Medulla oblongata (tissue), 1 donor: Measurements from ENCODE around the gene BFSP2.
"Not testable (repeated sequence)": the region's sequence is repeated elsewhere in the genome, so short reads cannot be mapped to it uniquely, and the experiment has no call there.

Experiments
- DNase-seq: peaks from one replicate; pipeline ENCODE4 v3.0.0-alpha.2; 2015; ENCODE audit errors: extremely low spot score

The BFSP2 gene

DNA sequence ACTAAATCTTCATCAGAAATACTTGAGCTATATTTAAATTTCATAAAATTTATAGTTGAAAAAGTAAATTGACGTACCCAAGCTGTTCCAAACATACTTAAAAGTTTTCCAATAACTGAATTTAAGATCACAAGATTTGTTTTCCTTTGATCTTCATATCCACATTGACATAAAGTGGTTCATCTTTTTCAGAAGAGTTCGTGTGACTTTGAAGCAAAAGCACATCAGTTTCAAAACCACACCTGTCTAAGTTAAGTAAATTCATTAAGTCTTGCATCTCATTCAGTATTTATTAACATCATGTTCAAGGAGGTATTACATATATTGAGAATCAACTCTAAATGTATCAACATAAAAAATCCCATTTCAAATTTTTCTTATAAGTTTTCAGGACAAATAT, 79.5 kb downstream of the BFSP2 start:
- DNase-seq: no peak

DNA sequence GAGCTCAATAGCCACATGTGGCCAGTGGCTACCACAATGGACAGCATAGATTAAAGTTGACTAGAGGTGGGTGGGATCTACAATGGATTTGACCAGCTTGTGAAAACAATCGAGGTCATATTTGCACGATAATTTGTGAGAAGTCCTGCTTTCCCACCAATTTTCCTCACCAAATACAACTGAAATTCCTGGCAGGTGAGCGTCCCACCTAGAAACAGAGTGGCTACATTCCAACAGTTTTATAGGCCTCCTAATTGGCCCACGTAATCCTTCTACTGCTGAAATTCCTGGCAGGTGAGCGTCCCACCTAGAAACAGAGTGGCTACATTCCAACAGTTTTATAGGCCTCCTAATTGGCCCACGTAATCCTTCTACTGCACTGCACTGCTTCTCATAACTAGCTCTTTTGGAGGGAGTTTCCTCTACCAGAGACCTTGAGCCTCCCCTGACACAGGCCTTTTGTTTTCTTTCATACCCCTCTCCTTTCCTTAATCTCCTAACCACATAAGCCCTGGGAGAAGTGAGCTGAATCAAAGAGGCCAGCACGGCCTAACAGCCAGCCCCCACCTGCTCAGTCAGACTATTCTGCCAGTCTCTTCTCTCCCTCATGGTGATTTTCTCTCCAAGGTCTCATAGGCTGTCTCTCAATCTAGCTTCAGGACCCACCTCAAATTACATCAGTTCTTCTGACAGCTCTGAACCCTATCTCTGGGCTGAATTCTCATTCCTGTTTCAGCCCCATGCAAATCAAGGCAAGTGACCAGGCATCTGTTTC, 80.2 kb downstream of the BFSP2 start:
- DNase-seq: no peak

DNA sequence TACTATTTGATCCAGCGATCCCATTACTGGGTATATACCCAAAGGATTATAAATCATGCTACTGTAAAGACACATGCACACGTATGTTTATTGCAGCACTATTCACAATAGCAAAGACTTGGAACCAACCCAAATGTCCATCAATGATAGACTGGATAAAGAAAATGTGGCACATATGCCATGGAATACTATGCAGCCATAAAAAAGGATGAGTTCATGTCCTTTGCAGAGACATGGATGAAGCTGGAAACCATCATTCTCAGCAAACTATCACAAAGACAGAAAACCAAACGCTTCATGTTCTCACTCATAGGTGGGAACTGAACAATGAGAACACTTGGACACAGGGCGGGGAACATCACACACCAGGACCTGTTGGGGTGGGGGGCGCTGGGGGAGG, 82.6 kb downstream of the BFSP2 start:
- DNase-seq: not testable (repeated sequence)

DNA sequence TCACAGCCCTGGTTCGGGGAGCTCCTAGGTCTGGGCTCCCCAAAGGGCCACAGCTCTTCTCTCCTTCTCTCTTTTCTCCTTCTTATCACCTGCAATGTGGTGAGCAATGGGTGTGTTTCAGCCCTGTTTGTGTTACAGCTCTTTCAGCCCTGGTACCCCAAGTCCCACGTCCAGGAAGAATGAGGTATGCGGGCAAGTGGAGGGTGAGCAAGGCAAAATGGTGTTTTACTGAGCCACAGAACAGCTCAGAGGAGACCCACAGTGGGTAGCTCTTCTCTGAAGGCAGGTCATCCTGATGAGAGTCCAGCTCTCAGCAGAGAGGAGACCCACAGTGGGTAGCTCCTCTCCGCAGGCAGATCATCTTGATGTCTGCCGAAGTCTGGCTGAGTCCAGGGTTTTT, 86.8 kb downstream of the BFSP2 start:
- DNase-seq: no peak

DNA sequence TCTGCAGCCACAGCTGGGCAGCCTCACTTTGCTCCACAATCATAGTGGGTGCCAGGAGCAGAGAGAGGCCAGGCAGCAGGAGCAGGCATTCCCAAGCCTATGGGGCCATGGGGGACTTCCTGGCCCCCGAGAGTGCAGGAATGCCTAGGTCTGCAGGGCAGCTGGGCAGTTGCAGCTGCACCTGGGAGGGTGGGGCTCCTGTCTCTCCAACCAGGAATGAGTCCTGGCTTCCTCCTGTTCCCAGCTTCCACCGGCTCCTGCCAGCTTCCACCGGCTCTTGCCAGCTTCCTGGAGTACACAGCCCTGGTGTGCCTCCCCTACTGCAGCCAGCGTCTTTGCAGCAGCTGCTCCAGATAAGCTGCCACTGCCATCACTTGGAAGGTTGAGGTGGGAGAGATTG, 87.3 kb downstream of the BFSP2 start:
- DNase-seq: no peak

DNA sequence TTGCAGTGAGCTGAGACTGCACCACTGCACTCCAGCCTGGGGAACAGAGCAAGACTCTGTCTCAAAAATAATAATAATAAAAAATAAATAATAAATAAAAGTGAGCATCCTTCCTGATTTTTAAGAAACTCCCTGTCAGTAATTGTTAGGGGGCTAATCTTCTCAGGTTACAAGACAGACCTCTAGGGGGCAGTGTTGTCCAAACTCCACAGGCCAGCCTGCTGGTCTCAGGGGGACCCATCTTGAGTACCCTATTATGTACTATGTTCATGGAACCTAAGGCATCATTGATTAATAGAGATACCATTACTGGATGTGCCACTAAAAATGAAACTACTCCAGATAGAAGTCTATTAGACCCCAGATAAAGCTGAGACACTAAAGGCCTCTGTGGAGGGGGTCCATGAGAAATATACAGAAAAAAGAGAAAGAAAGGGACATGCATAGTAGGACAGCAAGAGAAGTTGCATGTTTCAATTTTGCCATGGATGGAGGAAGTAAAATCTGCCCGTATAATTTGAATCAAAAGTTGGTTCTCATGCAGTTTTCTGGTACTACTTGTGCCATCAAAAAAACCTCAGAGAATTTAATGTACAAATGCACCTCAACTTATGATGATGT, 88.2 kb downstream of the BFSP2 start:
- peak; percentile 35 for DNase-seq

DNA sequence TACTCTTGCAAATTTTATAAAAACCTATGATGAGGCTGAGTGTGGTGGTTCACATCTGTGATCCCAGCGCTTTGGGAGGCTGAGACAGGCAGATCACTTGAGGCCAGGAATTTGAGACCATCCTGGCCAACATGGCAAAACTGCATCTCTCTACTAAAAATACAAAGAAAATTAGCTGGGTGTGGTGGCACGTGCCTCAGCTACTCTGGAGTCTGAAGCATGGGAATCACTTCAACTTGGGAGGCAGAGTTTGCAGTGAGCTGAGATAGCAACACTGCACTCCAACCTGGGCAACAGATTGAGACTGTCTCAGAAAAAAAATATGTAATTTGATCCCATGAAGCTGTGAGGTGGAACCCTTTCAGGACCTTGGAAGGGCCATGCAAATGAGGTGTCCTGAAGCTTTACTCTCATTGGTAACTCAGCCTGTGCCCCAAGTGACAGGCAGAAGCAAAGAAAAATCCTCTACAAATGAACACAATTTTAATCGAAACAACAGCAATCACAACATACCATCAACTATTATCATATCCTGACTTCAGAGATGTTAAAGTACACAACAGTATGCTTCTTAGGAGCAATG, 89.0 kb downstream of the BFSP2 start:
- no peak for DNase-seq

DNA sequence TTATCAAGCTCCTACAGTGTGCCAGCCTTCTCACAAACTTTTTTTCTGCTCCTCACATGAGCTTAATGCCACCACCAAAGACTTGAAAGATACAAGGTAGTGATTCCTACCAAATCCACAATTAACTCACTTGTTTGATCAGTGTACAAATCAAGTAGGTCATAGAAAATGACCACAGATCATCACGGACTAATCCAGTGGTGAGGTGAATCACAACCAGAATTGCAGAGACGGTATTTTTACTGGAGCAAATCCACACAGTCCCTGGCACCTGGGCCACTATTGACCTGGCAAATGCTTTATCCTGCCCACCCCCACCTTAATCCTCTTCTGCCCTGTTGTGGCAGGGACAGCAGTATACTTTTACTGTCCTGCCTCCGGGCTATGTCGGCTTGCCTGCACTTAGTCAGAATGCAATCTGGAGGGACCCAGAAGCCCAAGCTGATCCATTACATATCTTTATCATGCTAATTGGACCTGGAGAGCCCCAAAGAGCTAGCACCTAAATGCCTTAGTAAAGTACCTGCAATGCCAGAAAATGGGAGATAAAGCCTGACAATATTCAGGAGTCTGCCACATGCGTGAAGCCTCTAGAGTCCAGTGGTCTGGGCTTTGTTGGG, 89.7 kb downstream of the BFSP2 start:
- no peak for DNase-seq

DNA sequence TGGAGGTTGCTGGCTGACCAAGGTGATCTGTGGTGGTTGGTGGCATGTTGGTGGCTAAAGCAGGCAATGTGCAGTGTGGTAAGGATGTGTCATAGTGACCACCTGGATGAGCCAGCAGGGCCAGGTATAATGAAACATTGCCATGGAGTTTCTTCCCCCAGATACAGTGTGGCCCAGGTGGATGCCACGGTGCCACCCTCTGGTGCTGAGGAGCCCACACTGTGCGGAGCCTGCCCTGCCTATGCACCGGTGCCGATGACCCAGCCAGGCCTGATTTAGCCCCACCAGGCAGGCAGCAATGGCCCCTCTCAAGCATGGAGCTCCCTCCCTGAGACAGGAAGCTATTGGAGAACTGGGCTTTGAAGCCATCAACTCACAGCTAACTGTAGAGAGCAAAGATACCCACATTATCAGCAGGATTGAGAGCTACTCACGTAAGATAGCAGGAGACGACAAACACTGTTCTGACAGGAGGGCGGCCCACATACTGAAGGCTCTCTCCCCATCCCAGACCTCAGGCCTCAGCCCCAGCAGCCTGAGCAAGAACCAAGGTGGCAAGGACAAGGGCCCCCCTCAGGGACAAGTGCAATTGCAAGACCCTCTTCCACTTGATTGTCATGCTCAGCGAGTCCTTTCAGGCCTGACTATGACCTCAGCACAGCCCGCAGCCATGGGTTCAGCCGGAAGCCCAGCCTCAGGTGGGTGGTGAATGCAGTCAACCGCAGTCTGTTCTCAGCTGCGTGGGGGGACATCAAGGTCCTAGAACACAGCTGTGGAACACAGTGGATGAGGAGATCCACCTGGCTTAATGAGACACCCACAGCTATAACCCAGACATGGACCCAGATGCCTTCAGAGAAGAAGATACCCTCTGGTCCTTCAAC, 90.9 kb downstream of the BFSP2 start:
- no peak for DNase-seq

DNA sequence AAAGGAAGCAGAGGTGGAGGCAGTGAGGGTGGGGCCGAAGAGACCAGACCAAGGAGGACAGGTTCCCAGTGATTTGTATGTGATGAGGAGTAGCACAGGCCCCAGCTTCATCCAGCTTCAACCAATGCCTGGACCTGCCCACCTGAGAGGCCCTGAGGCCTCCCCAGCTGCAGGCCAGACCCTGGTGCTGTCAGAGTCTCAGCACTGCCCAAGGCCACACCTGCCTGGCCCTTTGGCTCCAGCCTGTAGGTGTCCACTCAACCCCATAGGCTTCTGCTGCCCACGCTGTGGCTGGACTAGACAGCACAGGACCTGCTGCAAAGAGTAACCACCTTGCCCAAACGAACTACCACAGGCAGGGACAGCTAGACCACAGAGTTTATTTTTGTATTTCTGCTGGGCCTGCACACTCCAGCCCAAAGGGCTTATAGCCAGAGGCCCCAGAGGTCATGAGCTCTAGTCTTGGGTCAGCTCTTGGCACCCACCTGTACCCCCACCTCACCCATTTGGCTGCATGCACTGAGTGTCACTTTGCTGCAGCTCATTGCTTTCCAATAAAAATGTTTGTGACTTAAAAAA, 91.7 kb downstream of the BFSP2 start:
- DNase-seq: no peak

DNA sequence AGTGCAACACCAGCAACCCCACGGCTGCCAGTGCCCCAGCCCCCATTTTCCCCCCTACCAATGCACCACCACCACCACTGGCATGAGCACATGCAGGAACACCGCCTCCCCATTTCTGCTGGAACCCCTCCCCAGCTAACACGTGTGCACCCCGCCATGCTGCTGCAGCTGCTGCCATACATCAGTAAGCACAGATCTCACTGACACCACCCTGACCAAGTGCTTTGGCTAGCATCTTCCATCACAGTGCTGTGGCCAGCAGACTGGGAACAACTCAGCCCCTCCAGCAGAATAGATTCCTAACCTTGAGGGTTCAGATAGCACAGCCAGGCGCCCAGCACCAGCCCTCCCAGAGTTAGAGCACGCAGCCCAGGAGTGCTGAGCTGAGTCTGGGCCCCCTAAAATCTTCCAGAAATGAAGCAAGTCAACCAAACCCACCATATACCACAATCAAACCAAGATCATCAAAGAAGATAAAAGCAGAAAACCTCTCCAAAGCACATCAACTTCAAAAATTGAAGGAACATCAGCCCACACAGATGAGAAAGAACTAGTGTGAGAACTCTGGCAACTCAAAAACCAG, 92.4 kb downstream of the BFSP2 start:
- no peak for DNase-seq

DNA sequence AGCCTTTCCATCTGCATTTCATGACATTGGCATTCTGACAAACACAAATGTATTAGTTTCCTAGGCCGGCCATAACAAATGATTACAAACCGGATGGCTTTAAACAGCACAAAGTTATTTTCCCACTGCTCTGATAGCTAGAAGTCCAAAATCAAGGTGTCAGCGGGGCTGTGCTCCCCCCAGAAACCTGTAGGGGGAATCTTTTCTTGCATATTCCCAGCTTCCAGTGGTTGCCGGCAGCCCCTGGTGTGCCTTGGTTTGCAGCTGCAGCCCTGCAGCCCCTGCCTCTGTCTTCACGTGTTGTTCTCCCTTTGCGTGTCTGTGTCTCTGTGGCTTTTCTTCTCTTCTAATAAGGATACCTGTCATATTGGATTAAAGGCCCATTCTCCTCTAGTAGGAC, 94.6 kb downstream of the BFSP2 start:
- no peak for DNase-seq

DNA sequence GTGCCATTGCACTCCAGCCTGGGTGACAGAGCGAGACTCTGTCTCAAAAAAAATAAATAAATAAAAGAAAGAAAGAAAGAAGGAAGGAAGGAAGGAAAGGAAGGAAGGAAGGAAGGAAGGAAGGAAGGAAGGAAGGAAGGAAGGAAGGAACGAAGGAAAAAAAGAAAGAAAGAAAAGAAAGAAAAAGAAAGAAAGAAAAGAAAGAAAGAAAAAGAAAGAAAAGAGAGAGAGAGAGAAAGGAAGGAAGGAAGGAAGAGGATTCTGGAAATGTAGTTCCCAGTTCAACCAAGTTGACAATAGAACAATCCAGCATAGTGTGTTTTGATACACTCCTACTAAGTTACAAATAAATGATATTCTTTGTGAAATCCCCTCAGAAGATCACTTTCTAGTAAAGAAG, 102.7 kb downstream of the BFSP2 start:
- not testable (repeated sequence) for DNase-seq

DNA sequence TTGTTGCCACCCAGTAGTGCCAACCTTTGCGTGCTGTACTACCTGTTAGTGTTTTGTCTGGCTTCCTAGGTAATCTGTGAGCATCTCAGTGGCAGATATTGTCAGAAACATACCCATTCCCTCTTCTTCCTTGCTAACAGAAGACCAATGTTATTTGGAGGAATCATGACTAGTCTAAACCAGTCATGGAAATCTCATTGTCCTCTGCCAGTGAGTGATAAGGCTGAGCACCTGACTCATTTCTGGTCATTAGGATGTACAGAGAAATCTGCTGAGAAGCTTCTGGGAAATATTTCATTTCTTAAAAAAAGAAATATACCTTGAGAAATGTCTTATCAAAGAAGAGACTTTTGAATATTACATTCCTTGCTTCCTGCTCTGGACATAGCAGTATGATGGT, 103.6 kb downstream of the BFSP2 start:
- no peak for DNase-seq

DNA sequence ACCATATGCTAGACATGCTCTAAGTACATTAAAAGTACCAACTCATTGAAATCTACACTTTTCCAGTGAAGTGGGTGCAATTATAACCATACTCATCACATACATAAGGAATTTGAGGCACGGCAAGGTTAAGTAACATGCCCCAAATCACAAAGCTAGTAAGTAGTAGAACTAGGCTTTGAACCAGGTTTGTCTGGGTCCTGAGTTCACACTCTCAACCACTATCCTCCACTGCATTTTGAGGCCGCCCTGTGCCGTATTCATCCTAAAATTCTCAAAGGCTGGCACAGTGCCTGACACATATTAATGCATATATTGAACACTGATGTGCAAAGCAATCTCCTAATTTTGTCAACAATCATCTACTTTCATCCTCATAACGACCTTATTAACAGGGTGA, 104.9 kb downstream of the BFSP2 start:
- no peak for DNase-seq

DNA sequence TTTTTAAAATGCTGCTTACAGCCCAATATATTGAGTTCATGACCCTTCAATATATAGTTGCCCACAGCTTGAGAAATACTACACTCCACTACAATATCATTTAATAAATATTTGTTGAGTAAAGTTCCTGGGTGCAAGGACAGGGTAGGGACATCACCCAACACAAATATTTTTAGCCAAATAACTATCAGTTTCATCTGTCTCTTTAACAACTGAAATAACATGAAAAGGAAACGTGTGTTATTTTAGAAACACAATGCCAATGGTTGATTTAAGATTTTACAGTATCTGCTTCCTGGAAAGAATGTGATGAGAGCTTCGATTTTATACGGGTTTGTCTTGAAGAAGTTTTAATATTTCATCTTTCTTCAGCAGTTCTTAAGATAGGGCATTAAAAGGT, 106.0 kb downstream of the BFSP2 start:
- DNase-seq: no peak

DNA sequence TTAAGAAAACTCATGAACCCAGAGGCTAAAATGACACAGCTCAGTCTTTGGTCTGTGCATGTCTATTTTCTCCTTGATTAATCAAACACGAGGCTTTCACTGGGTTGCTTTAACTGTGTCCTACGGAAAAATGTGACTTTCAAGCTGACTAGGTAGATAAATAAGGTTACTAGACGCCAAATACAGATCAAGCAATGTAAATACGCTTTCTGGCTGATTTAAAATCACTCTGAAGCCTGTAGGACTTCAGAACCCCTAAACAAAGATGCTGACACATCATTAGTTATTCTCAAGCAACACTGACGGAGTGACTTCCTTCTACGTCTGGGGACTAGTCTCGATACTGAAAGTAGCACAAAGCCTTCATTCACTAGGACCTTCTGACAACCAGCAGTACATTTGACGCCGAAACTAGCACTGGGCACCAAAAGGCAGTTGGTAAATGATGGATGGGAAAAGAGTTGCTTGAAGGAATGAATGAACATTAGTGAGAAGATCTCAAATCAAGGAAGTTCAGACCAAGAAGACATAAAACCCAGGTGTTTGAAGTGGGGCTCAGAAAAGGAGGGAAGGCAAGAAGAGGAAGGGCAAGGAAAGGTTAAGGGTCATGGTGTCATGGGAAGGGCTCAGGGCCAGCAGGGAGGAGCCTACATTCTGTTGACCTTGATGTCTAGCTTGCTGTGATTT, 106.5 kb downstream of the BFSP2 start:
- peak; percentile 78 for DNase-seq

DNA sequence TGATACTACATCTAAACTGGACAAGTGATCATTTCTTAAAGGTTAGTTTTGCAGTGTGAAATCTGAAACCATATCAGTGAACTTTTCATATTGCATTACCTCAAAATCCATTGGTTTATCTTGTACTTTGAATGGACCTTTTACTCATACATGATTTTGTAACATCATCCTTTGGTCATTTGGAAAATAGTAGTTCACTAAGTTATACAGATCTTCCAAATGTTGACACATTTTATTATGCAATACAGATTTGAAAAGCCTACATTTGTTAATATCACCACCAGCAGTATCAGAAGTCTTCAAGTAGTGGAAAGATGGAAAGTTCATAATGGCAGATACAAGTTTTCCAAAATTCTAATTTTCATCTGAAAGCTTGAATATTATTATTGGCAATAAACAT, 109.6 kb downstream of the BFSP2 start:
- DNase-seq: no peak

DNA sequence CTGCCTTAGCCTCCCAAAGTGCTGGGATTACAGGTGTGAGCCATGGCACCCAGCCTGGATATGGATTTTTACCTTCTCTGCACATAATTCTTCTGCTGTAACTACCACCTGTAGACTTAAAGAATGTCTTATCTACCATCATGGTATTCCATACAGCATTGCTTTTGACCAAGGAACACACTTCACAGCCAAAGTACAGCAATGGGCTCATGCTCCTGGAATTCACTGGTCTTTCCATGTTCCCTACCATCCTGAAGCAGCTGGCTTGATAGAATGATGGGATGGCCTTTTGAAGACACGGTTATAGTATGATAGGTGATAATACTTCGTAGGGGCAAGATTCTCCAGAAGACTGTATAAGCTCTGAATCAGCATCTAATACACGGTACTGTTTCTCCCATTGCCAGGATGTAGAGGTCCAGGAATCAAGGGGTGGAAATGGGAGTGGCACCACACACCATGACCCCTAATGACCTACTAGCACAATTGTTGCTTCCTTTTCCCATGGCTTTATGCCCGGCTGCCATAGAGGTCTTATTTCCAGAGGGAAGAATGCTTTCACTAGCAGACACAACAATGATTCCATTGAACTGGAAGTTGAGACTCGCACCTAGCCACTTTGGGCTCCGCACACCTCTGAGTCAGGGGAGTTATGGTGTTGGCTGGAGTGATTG, 112.7 kb downstream of the BFSP2 start:
- DNase-seq: no peak

DNA sequence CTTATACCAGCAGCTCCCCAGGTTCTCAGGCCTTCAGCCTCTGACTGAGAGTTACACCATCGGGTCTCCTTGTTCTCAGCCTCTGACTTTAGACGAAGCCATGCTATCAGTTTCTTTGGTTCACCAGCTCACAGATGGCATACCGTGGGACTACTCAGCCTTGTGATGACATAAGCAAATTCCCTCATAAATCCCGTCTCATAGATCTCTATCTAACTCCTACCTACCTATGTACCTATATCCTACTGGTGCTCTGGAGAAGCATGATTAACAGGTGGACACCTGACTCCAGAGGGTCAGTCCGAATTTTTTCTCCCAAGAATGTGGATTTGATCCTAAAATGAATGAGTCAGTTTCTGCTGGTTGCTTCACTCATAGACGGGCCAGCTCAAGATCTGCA, 114.6 kb downstream of the BFSP2 start:
- DNase-seq: no peak
